HepG2 (cell line): Measurements from ENCODE around the gene MADD. TPM values are rescaled to one million over a fixed set of nuclear protein-coding genes. Genes with fewer than 3 reads are reported as not detected.

Experiments used
- E2F1 ChIP-seq: sonication (generic); formaldehyde crosslinking; IDR thresholded peaks from 2 replicates; pipeline ENCODE4 v1.5.0; 2020; ENCODE audit warnings: missing genetic modification reagents
- FOSL1 ChIP-seq: sonication (generic); formaldehyde crosslinking; IDR thresholded peaks from 2 replicates; pipeline ENCODE4 v1.9.0; 2021; ENCODE audit warnings: missing genetic modification reagents, borderline replicate concordance
- GLI4 ChIP-seq: sonication (generic); formaldehyde crosslinking; IDR thresholded peaks from 2 replicates; pipeline ENCODE4 v1.5.1; 2020; ENCODE audit warnings: missing genetic modification reagents, mild to moderate bottlenecking, moderate library complexity, borderline replicate concordance
- GZF1 ChIP-seq: sonication (generic); formaldehyde crosslinking; IDR thresholded peaks from 2 replicates; pipeline ENCODE4 v1.5.1; 2020; ENCODE audit warnings: mild to moderate bottlenecking, missing genetic modification reagents
- HNRNPL ChIP-seq: fragments of 200-400 bp; formaldehyde crosslinking; IDR thresholded peaks from 2 replicates; pipeline ENCODE4 v1.6.1; 2017; ENCODE audit warnings: mild to moderate bottlenecking, low read depth, low read length
- MATR3 ChIP-seq: sonication (generic); formaldehyde crosslinking; IDR thresholded peaks from 2 replicates; pipeline ENCODE4 v1.4.0; 2020; ENCODE audit warnings: missing genetic modification reagents
- NFE2L2 ChIP-seq: fragments of 150-350 bp; IDR thresholded peaks from 2 replicates; pipeline ENCODE4 v1.6.1; 2014; ENCODE audit warnings: low read length
- NKX3-1 ChIP-seq: sonication (generic); formaldehyde crosslinking; IDR thresholded peaks from 2 replicates; pipeline ENCODE4 v1.5.0; 2020; ENCODE audit warnings: missing genetic modification reagents
- ZNF329 ChIP-seq: sonication (generic); formaldehyde crosslinking; IDR thresholded peaks from 2 replicates; pipeline ENCODE4 v1.9.0; 2021; ENCODE audit warnings: low read depth, mild to moderate bottlenecking, missing genetic modification reagents
- ZNF407 ChIP-seq: sonication (generic); formaldehyde crosslinking; IDR thresholded peaks from one replicate; pipeline ENCODE4 v1.5.1; 2020; ENCODE audit warnings: mild to moderate bottlenecking, missing genetic modification reagents; ENCODE audit errors: not compliant biosample characterization
- ZNF503 ChIP-seq: sonication (generic); formaldehyde crosslinking; IDR thresholded peaks from 2 replicates; pipeline ENCODE4 v1.4.0; 2020; ENCODE audit warnings: missing genetic modification reagents
- polyA plus RNA-seq, 8 experiments: library from polyadenylated mRNA; depleted of rRNA in 3 of 8; stranded (reverse) in 7 of 8; unstranded in 1 of 8; fragments of >200 nt; fragmentation: Illumina TruSeq in 4 of 8; extraction: Trizol in 4 of 8; gene quantifications; 2 replicates each; pipeline versions ENCODE4 v1.2.1 to v1.2.3, GENCODE V29; 2011 to 2016; ENCODE audit warnings: low read depth in 4 of 8, missing spikeins in 1 of 8, mixed read lengths in 1 of 8; ENCODE audit not compliant: insufficient read depth in 1 of 8
- total RNA-seq, 5 experiments: library from RNA; depleted of rRNA; stranded (reverse); fragments of >200 nt; fragmentation: Illumina TruSeq; extraction: Trizol; gene quantifications; 2 replicates each; pipeline ENCODE4 v1.2.3, GENCODE V29; 2016; ENCODE audit warnings: low read depth in 1 of 5
- TF ChIP-seq, protein P1 (sequence below): sonication (generic); formaldehyde crosslinking; IDR thresholded peaks from 2 replicates; pipeline ENCODE4 v1.4.0; 2020; ENCODE audit warnings: missing genetic modification reagents, low read depth, mild to moderate bottlenecking, borderline replicate concordance
- TF ChIP-seq, protein P2 (sequence below): fragments of 450-650 bp; IDR thresholded peaks from 2 replicates; pipeline ENCODE4 v1.6.1; 2017; ENCODE audit warnings: mild to moderate bottlenecking

MADD gene
- total and polyA plus RNA-seq, 2 of the 13 experiments (the other 11 are each of a cell fraction or from before 2014, with no cell fraction given), result 18.0 to 29.2 TPM

DNA sequence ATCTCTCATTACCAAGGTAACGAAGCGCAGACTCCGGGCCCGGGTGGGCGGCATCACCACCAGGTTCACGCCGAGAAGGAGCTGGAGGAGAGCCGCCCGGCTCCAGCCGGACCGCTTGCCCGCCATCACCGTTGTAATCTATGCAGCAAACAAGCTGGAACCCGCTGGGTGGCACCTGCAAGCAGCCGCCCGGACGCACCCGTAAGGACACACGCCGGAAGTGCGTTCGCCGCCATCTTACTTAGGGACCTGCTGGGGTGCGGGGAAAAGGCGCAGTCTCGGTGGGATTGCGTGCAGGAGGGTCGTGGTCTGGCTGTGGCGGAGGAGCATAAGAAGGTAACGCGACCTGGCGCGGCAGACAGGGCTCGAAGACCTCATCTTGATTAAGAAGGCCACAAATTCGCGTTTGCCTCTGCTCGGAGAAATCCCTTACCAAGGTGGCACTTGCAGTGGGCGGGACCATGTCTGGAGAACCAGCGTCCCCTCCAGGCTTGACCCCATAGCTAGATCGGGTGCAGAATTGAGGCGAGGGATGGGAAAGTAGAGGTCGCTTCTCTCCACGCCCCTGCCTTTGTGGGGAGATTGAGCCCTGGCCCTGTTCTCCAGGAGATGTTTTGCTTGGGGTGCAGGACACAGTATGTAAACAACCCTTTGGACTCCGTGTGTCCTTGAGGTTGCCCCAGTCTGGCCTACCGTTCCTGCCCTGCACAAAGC, 21.1 kb upstream of the MADD start, which contains the start of gene ACP2 (continued):
- TF ChIP-seq, protein P1, sequence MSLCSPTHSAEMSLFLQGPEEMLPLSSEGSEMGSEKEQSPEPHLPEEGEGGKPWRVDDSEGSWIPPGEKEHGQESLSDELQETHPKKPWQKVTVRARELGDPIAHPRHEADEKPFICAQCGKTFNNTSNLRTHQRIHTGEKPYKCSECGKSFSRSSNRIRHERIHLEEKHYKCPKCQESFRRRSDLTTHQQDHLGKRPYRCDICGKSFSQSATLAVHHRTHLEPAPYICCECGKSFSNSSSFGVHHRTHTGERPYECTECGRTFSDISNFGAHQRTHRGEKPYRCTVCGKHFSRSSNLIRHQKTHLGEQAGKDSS (CRISPR knock-in tag), result peak; percentile 84; the same call in 1 of the 2 replicates
- TF ChIP-seq GLI4 (CRISPR knock-in tag) (peak; percentile 95), NFE2L2 (no peak; the same call in 1 of the 2 replicates), ZNF503 (peak; percentile 73; the same call in 1 of the 2 replicates), ZNF407 (CRISPR knock-in tag) (peak; percentile 89), FOSL1 (CRISPR knock-in tag) (no peak), NKX3-1 (CRISPR knock-in tag) (peak; percentile 70), ZNF329 (CRISPR knock-in tag) (peak; percentile 66; the same call in 1 of the 2 replicates), E2F1 (CRISPR knock-in tag) (peak; percentile 78), GZF1 (CRISPR knock-in tag) (peak; percentile 66; the same call in 1 of the 2 replicates), MATR3 (no peak), HNRNPL (peak; percentile 81)
- TF ChIP-seq, protein P2, sequence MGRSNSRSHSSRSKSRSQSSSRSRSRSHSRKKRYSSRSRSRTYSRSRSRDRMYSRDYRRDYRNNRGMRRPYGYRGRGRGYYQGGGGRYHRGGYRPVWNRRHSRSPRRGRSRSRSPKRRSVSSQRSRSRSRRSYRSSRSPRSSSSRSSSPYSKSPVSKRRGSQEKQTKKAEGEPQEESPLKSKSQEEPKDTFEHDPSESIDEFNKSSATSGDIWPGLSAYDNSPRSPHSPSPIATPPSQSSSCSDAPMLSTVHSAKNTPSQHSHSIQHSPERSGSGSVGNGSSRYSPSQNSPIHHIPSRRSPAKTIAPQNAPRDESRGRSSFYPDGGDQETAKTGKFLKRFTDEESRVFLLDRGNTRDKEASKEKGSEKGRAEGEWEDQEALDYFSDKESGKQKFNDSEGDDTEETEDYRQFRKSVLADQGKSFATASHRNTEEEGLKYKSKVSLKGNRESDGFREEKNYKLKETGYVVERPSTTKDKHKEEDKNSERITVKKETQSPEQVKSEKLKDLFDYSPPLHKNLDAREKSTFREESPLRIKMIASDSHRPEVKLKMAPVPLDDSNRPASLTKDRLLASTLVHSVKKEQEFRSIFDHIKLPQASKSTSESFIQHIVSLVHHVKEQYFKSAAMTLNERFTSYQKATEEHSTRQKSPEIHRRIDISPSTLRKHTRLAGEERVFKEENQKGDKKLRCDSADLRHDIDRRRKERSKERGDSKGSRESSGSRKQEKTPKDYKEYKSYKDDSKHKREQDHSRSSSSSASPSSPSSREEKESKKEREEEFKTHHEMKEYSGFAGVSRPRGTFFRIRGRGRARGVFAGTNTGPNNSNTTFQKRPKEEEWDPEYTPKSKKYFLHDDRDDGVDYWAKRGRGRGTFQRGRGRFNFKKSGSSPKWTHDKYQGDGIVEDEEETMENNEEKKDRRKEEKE, result no peak
